WTC11 (cell line): ENCODE data around the gene FAM13A. TPM values are rescaled to one million over a fixed set of nuclear protein-coding genes. Genes with fewer than 3 reads are reported as not detected.

Experiments used
- ATAC-seq: fragments of 200-7000 bp; cut with Tn5 transposase; 2 replicates; pipeline ENCODE4 v1.10.0; 2021; ENCODE audit warnings: mild to moderate bottlenecking, moderate library complexity
- CTCF ChIA-PET: fragments of 300-600 bp; sonication (Branson Sonifier 250); formaldehyde crosslinking; loops from one replicate; lab custom pipeline; 2021; ENCODE audit warnings: antibody characterized with exemption; lab: Charles Lee
- POLR2A ChIA-PET: fragments of 350-600 bp; sonication (Branson Sonifier 250); formaldehyde crosslinking; loops from one replicate; lab custom pipeline; 2021; ENCODE audit warnings: antibody characterized with exemption; lab: Charles Lee
- DNase-seq: peaks from one replicate; pipeline ENCODE4 v3.0.0; 2021; ENCODE audit warnings: low spot score
- H3K27ac Mint-ChIP-seq: 2 replicates; pipeline ENCODE4 v1.8.0; 2021; ENCODE audit warnings: mixed read lengths
- H3K27me3 Mint-ChIP-seq: 2 replicates; pipeline ENCODE4 v1.8.0; 2021; ENCODE audit warnings: low read depth, mild to moderate bottlenecking, moderate library complexity, mixed read lengths
- H3K36me3 Mint-ChIP-seq: 2 replicates; pipeline ENCODE4 v1.8.0; 2021; ENCODE audit warnings: mixed read lengths
- H3K4me1 Mint-ChIP-seq: 2 replicates; pipeline ENCODE4 v1.8.0; 2022; ENCODE audit warnings: mixed read lengths
- H3K4me3 Mint-ChIP-seq: 2 replicates; pipeline ENCODE4 v1.8.0; 2021; ENCODE audit warnings: mild to moderate bottlenecking, moderate library complexity, mixed read lengths
- H3K9me3 Mint-ChIP-seq: 2 replicates; pipeline ENCODE4 v1.8.0; 2021; ENCODE audit warnings: mixed read lengths
- CBFB ChIP-seq: sonication (generic); formaldehyde crosslinking; IDR thresholded peaks from 2 replicates; pipeline ENCODE4 v1.8.1; 2022; ENCODE audit warnings: mild to moderate bottlenecking, low read depth, missing genetic modification reagents
- ELF4 ChIP-seq: sonication (generic); formaldehyde crosslinking; IDR thresholded peaks from 2 replicates; pipeline ENCODE4 v1.8.1; 2022; ENCODE audit warnings: low read depth, mild to moderate bottlenecking, moderate library complexity, missing genetic modification reagents
- GABPB1 ChIP-seq: sonication (generic); formaldehyde crosslinking; IDR thresholded peaks from 2 replicates; pipeline ENCODE4 v1.8.1; 2023; ENCODE audit warnings: mild to moderate bottlenecking, missing genetic modification reagents
- GTF2I ChIP-seq: fragments of 250-450 bp; sonication (Bioruptor Pico); conservative IDR thresholded peaks from 2 replicates; pipeline ENCODE4 v1.4.0; 2021; ENCODE audit warnings: mild to moderate bottlenecking
- JAZF1 ChIP-seq: fragments of 250-450 bp; sonication (Bioruptor Pico); IDR thresholded peaks from 2 replicates; pipeline ENCODE4 v1.9.0; 2021; ENCODE audit warnings: moderate library complexity, mild to moderate bottlenecking, inconsistent platforms
- MXD4 ChIP-seq: fragments of 250-450 bp; sonication (Bioruptor Pico); IDR thresholded peaks from 2 replicates; pipeline ENCODE4 v1.8.0; 2021; ENCODE audit warnings: mild to moderate bottlenecking, moderate library complexity, borderline replicate concordance
- MYBL2 ChIP-seq: sonication (generic); formaldehyde crosslinking; IDR thresholded peaks from 2 replicates; pipeline ENCODE4 v1.8.1; 2023; ENCODE audit warnings: mild to moderate bottlenecking, moderate library complexity, missing genetic modification reagents
- NR2C2 ChIP-seq: sonication (generic); formaldehyde crosslinking; IDR thresholded peaks from 2 replicates; pipeline ENCODE4 v1.8.0; 2022; ENCODE audit warnings: mild to moderate bottlenecking, missing genetic modification reagents
- OVOL2 ChIP-seq: fragments of 250-450 bp; sonication (Bioruptor Pico); IDR thresholded peaks from 2 replicates; pipeline ENCODE4 v1.9.0; 2021; ENCODE audit warnings: mild to moderate bottlenecking, borderline replicate concordance
- SOX15 ChIP-seq: fragments of 250-450 bp; sonication (Bioruptor Pico); IDR thresholded peaks from 2 replicates; pipeline ENCODE4 v1.9.0; 2021; ENCODE audit warnings: mild to moderate bottlenecking
- TEAD4 ChIP-seq: sonication (generic); formaldehyde crosslinking; IDR thresholded peaks from 2 replicates; pipeline ENCODE4 v1.8.0; 2022; ENCODE audit warnings: mild to moderate bottlenecking, missing genetic modification reagents
- ZNF219 ChIP-seq: sonication (generic); formaldehyde crosslinking; IDR thresholded peaks from 2 replicates; pipeline ENCODE4 v1.8.0; 2023; ENCODE audit warnings: missing genetic modification reagents, mild to moderate bottlenecking, borderline replicate concordance
- ZNF416 ChIP-seq: fragments of 250-450 bp; sonication (Bioruptor Pico); IDR thresholded peaks from 2 replicates; pipeline ENCODE4 v1.9.0; 2021; ENCODE audit warnings: mild to moderate bottlenecking, inconsistent platforms
- total RNA-seq: library from RNA; stranded (reverse); gene quantifications from 3 replicates; pipeline ENCODE4 v1.2.3, GENCODE V29; 2021
- TF ChIP-seq, protein P1 (sequence below): fragments of 250-450 bp; sonication (Bioruptor Pico); IDR thresholded peaks from 2 replicates; pipeline ENCODE4 v1.9.0; 2021; ENCODE audit warnings: mild to moderate bottlenecking
- TF ChIP-seq, protein P2 (sequence below): sonication (generic); formaldehyde crosslinking; IDR thresholded peaks from 2 replicates; pipeline ENCODE4 v1.8.1; 2022; ENCODE audit warnings: missing genetic modification reagents, borderline replicate concordance
- TF ChIP-seq, protein P3 (sequence below): sonication (generic); formaldehyde crosslinking; IDR thresholded peaks from 2 replicates; pipeline ENCODE4 v1.8.1; 2023; ENCODE audit warnings: mild to moderate bottlenecking, missing genetic modification reagents
- TF ChIP-seq, protein P4 (sequence below): sonication (generic); formaldehyde crosslinking; IDR thresholded peaks from 2 replicates; pipeline ENCODE4 v1.8.0; 2023; ENCODE audit warnings: missing genetic modification reagents, mild to moderate bottlenecking, borderline replicate concordance
- TF ChIP-seq, protein P5 (sequence below): sonication (generic); formaldehyde crosslinking; conservative IDR thresholded peaks from 2 replicates; pipeline ENCODE4 v1.8.1; 2023; ENCODE audit warnings: mild to moderate bottlenecking, low read depth, missing genetic modification reagents, moderate library complexity
- TF ChIP-seq, protein P6 (sequence below): sonication (generic); formaldehyde crosslinking; IDR thresholded peaks from 2 replicates; pipeline ENCODE4 v1.8.1; 2023; ENCODE audit warnings: mild to moderate bottlenecking, missing genetic modification reagents, borderline replicate concordance

Gene FAM13A
- total RNA-seq, 1 experiment from 2014 or later, result 14.6 TPM

DNA sequence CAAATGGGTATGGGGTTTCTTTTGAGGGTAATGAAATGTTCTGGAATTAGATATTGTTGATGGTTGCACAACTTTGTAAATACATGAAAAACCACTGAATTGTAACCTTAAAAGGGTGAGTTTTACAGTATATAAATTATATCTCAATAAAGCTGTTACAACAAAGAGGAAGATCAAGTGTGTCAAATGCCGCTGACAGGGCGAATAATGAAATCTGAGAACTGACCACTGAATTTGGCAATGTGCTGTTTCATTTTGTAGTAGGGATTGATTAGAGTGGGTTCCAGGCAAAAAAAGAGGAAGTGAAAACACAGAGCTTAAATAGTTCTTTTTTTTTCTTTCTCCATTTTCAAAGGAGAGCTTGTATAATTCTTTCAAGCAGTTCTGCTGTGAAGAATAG lies 198.2 kb downstream of the FAM13A start (continued):
- TF ChIP-seq, protein P1, sequence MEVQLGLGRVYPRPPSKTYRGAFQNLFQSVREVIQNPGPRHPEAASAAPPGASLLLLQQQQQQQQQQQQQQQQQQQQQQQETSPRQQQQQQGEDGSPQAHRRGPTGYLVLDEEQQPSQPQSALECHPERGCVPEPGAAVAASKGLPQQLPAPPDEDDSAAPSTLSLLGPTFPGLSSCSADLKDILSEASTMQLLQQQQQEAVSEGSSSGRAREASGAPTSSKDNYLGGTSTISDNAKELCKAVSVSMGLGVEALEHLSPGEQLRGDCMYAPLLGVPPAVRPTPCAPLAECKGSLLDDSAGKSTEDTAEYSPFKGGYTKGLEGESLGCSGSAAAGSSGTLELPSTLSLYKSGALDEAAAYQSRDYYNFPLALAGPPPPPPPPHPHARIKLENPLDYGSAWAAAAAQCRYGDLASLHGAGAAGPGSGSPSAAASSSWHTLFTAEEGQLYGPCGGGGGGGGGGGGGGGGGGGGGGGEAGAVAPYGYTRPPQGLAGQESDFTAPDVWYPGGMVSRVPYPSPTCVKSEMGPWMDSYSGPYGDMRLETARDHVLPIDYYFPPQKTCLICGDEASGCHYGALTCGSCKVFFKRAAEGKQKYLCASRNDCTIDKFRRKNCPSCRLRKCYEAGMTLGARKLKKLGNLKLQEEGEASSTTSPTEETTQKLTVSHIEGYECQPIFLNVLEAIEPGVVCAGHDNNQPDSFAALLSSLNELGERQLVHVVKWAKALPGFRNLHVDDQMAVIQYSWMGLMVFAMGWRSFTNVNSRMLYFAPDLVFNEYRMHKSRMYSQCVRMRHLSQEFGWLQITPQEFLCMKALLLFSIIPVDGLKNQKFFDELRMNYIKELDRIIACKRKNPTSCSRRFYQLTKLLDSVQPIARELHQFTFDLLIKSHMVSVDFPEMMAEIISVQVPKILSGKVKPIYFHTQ (CRISPR knock-in tag), result no peak
- no peak for TF ChIP-seq MXD4 (CRISPR knock-in tag)
- TF ChIP-seq SOX15 (CRISPR knock-in tag), result no peak
- TF ChIP-seq, protein P2, sequence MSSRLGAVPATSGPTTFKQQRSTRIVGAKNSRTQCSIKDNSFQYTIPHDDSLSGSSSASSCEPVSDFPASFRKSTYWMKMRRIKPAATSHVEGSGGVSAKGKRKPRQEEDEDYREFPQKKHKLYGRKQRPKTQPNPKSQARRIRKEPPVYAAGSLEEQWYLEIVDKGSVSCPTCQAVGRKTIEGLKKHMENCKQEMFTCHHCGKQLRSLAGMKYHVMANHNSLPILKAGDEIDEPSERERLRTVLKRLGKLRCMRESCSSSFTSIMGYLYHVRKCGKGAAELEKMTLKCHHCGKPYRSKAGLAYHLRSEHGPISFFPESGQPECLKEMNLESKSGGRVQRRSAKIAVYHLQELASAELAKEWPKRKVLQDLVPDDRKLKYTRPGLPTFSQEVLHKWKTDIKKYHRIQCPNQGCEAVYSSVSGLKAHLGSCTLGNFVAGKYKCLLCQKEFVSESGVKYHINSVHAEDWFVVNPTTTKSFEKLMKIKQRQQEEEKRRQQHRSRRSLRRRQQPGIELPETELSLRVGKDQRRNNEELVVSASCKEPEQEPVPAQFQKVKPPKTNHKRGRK (CRISPR knock-in tag), result no peak
- TF ChIP-seq GTF2I, result no peak
- TF ChIP-seq CBFB (CRISPR knock-in tag), result no peak
- TF ChIP-seq ZNF219 (CRISPR knock-in tag), result no peak
- TF ChIP-seq, protein P3, sequence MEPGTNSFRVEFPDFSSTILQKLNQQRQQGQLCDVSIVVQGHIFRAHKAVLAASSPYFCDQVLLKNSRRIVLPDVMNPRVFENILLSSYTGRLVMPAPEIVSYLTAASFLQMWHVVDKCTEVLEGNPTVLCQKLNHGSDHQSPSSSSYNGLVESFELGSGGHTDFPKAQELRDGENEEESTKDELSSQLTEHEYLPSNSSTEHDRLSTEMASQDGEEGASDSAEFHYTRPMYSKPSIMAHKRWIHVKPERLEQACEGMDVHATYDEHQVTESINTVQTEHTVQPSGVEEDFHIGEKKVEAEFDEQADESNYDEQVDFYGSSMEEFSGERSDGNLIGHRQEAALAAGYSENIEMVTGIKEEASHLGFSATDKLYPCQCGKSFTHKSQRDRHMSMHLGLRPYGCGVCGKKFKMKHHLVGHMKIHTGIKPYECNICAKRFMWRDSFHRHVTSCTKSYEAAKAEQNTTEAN (CRISPR knock-in tag), result no peak
- no peak for TF ChIP-seq TEAD4 (CRISPR knock-in tag)
- no peak for TF ChIP-seq ELF4 (CRISPR knock-in tag)
- TF ChIP-seq, protein P4, sequence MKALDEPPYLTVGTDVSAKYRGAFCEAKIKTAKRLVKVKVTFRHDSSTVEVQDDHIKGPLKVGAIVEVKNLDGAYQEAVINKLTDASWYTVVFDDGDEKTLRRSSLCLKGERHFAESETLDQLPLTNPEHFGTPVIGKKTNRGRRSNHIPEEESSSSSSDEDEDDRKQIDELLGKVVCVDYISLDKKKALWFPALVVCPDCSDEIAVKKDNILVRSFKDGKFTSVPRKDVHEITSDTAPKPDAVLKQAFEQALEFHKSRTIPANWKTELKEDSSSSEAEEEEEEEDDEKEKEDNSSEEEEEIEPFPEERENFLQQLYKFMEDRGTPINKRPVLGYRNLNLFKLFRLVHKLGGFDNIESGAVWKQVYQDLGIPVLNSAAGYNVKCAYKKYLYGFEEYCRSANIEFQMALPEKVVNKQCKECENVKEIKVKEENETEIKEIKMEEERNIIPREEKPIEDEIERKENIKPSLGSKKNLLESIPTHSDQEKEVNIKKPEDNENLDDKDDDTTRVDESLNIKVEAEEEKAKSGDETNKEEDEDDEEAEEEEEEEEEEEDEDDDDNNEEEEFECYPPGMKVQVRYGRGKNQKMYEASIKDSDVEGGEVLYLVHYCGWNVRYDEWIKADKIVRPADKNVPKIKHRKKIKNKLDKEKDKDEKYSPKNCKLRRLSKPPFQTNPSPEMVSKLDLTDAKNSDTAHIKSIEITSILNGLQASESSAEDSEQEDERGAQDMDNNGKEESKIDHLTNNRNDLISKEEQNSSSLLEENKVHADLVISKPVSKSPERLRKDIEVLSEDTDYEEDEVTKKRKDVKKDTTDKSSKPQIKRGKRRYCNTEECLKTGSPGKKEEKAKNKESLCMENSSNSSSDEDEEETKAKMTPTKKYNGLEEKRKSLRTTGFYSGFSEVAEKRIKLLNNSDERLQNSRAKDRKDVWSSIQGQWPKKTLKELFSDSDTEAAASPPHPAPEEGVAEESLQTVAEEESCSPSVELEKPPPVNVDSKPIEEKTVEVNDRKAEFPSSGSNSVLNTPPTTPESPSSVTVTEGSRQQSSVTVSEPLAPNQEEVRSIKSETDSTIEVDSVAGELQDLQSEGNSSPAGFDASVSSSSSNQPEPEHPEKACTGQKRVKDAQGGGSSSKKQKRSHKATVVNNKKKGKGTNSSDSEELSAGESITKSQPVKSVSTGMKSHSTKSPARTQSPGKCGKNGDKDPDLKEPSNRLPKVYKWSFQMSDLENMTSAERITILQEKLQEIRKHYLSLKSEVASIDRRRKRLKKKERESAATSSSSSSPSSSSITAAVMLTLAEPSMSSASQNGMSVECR (CRISPR knock-in tag), result no peak

DNA sequence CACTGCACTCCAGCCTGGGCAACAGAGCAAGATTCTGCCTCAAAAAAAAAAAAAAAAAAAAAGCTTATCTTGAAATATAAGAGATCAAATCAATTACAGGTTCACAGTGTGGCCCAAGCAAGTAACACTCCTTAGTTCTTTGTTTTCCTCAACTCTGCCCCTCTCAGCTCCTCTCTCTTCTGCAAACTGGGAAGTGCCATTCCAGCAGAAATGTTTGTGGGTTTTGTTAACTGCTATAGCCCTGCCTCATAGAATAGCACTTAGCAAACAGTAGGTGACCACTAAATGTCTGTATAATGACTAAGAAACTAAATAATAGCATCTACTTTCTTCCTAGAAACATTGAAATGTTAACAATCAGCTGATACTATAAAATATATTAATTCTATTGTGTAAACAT lies 199.4 kb downstream of the FAM13A start:
- no peak for TF ChIP-seq OVOL2 (CRISPR knock-in tag)
- no peak for TF ChIP-seq JAZF1 (CRISPR knock-in tag)
- TF ChIP-seq MYBL2 (CRISPR knock-in tag), result no peak
- TF ChIP-seq GABPB1 (CRISPR knock-in tag), result no peak
- TF ChIP-seq NR2C2 (CRISPR knock-in tag), result no peak
- TF ChIP-seq, protein P5, sequence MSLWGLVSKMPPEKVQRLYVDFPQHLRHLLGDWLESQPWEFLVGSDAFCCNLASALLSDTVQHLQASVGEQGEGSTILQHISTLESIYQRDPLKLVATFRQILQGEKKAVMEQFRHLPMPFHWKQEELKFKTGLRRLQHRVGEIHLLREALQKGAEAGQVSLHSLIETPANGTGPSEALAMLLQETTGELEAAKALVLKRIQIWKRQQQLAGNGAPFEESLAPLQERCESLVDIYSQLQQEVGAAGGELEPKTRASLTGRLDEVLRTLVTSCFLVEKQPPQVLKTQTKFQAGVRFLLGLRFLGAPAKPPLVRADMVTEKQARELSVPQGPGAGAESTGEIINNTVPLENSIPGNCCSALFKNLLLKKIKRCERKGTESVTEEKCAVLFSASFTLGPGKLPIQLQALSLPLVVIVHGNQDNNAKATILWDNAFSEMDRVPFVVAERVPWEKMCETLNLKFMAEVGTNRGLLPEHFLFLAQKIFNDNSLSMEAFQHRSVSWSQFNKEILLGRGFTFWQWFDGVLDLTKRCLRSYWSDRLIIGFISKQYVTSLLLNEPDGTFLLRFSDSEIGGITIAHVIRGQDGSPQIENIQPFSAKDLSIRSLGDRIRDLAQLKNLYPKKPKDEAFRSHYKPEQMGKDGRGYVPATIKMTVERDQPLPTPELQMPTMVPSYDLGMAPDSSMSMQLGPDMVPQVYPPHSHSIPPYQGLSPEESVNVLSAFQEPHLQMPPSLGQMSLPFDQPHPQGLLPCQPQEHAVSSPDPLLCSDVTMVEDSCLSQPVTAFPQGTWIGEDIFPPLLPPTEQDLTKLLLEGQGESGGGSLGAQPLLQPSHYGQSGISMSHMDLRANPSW, result no peak
- TF ChIP-seq, protein P6, sequence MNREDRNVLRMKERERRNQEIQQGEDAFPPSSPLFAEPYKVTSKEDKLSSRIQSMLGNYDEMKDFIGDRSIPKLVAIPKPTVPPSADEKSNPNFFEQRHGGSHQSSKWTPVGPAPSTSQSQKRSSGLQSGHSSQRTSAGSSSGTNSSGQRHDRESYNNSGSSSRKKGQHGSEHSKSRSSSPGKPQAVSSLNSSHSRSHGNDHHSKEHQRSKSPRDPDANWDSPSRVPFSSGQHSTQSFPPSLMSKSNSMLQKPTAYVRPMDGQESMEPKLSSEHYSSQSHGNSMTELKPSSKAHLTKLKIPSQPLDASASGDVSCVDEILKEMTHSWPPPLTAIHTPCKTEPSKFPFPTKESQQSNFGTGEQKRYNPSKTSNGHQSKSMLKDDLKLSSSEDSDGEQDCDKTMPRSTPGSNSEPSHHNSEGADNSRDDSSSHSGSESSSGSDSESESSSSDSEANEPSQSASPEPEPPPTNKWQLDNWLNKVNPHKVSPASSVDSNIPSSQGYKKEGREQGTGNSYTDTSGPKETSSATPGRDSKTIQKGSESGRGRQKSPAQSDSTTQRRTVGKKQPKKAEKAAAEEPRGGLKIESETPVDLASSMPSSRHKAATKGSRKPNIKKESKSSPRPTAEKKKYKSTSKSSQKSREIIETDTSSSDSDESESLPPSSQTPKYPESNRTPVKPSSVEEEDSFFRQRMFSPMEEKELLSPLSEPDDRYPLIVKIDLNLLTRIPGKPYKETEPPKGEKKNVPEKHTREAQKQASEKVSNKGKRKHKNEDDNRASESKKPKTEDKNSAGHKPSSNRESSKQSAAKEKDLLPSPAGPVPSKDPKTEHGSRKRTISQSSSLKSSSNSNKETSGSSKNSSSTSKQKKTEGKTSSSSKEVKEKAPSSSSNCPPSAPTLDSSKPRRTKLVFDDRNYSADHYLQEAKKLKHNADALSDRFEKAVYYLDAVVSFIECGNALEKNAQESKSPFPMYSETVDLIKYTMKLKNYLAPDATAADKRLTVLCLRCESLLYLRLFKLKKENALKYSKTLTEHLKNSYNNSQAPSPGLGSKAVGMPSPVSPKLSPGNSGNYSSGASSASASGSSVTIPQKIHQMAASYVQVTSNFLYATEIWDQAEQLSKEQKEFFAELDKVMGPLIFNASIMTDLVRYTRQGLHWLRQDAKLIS (CRISPR knock-in tag), result no peak
- TF ChIP-seq ZNF416, result no peak
- TF ChIP-seq, all 79 proteins: peak for 0
- H3K9me3 Mint-ChIP-seq, result no peaks in the 10 kb centered on the region
- CTCF ChIA-PET, result interaction anchor here (0.7 kb wide), 2 partner anchors 66 to 496 kb away, joined by 3 read pairs; no protein-coding TSS in a partner anchor
- ATAC-seq (no peak), DNase-seq (no peak)
- H3K4me1 Mint-ChIP-seq, result peaks cover 15% of the 10 kb centered on the region
- no peaks in the 10 kb centered on the region for H3K36me3 Mint-ChIP-seq
- H3K27me3 Mint-ChIP-seq, result no peaks in the 10 kb centered on the region
- no peak overlapping the region for H3K27ac Mint-ChIP-seq
- no peak overlapping the region for H3K4me3 Mint-ChIP-seq
- POLR2A ChIA-PET, result no interaction called here
